ENCODE results near the gene CUL7. TPM values are rescaled to one million over a fixed set of nuclear protein-coding genes. Genes with fewer than 3 reads are reported as not detected.
A peak's percentile ranks its signal among the peaks of the same experiment; 100 is the strongest.

Gene CUL7
- total RNA-seq, 1 donor: 48.5 TPM

- H3K27ac ChIP-seq (ENCODE audit: low read depth, low read length): peak overlapping the region; percentile 81
- no peaks in the 10 kb centered on the region for H3K9me3 ChIP-seq (ENCODE audit: low read depth, low read length)
- H3K4me2 ChIP-seq (ENCODE audit: insufficient read depth, low read length): peak overlapping the region; percentile 77
- H2AFZ ChIP-seq (ENCODE audit: low read length): peak overlapping the region; percentile 16
- peaks cover 39% of the 10 kb centered on the region for H3K4me1 ChIP-seq (ENCODE audit: insufficient read depth, low read length)
- peaks cover 9% of the 10 kb centered on the region for H4K20me1 ChIP-seq (ENCODE audit: insufficient read depth, low read length)
- DNase-seq (ENCODE audit: insufficient read length, low spot score, missing footprints): peak; percentile 89
- no peak for TF ChIP-seq CTCF (IDR thresholded peaks at IDR 0.05; ENCODE audit: extremely low read depth, low read depth, low read length)
- H3K79me2 ChIP-seq (ENCODE audit: insufficient read depth, low read length): peaks cover 50% of the 10 kb centered on the region
- no peaks in the 10 kb centered on the region for H3K27me3 ChIP-seq (ENCODE audit: insufficient read depth, low read length)
- no peaks in the 10 kb centered on the region for H3K36me3 ChIP-seq (ENCODE audit: insufficient read depth, low read length)
- H3K4me3 ChIP-seq (ENCODE audit: insufficient read depth, low read length): peak overlapping the region; percentile 52
Measured at GRCh38 chr6:43096451-43097097, 42.9 kb upstream of the CUL7 start.

- no peaks in the 10 kb centered on the region for H3K9me3 ChIP-seq (ENCODE audit: low read depth, low read length)
- H3K4me3 ChIP-seq (ENCODE audit: insufficient read depth, low read length): peak overlapping the region; percentile 47
- no peaks in the 10 kb centered on the region for H3K36me3 ChIP-seq (ENCODE audit: insufficient read depth, low read length)
- peaks cover 54% of the 10 kb centered on the region for H3K79me2 ChIP-seq (ENCODE audit: insufficient read depth, low read length)
- no peaks in the 10 kb centered on the region for H3K27me3 ChIP-seq (ENCODE audit: insufficient read depth, low read length)
- no peak for TF ChIP-seq CTCF (IDR thresholded peaks at IDR 0.05; ENCODE audit: extremely low read depth, low read depth, low read length)
- peaks cover 9% of the 10 kb centered on the region for H4K20me1 ChIP-seq (ENCODE audit: insufficient read depth, low read length)
- peak overlapping the region; percentile 16 for H2AFZ ChIP-seq (ENCODE audit: low read length)
- peaks cover 40% of the 10 kb centered on the region for H3K4me1 ChIP-seq (ENCODE audit: insufficient read depth, low read length)
- H3K4me2 ChIP-seq (ENCODE audit: insufficient read depth, low read length): peak overlapping the region; percentile 77
- peak overlapping the region; percentile 81 for H3K27ac ChIP-seq (ENCODE audit: low read depth, low read length)
- peak; percentile 69 for DNase-seq (ENCODE audit: insufficient read length, low spot score, missing footprints)
Measured at GRCh38 chr6:43095939-43096338, 42.3 kb upstream of the CUL7 start.

GRCh38 chr6:43093436-43094289 is 40.0 kb upstream of the CUL7 start:
- Histone ChIP-seq H3K4me2 (ENCODE audit: insufficient read depth, low read length) (peak overlapping the region; percentile 66), H3K27ac (ENCODE audit: low read depth, low read length) (peak overlapping the region; percentile 31), H3K4me1 (ENCODE audit: insufficient read depth, low read length) (peaks cover 57% of the 10 kb centered on the region), H2AFZ (ENCODE audit: low read length) (peak overlapping the region; percentile 5), H3K36me3 (ENCODE audit: insufficient read depth, low read length) (no peaks in the 10 kb centered on the region), H3K4me3 (ENCODE audit: insufficient read depth, low read length) (peak overlapping the region; percentile 38), H4K20me1 (ENCODE audit: insufficient read depth, low read length) (peaks cover 27% of the 10 kb centered on the region), H3K9me3 (ENCODE audit: low read depth, low read length) (no peaks in the 10 kb centered on the region), H3K79me2 (ENCODE audit: insufficient read depth, low read length) (peaks cover 69% of the 10 kb centered on the region), H3K27me3 (ENCODE audit: insufficient read depth, low read length) (no peaks in the 10 kb centered on the region)
- DNase-seq (ENCODE audit: insufficient read length, low spot score, missing footprints): peak; percentile 30
- no peak for TF ChIP-seq CTCF (IDR thresholded peaks at IDR 0.05; ENCODE audit: extremely low read depth, low read depth, low read length)

GRCh38 chr6:43092635-43093034 is 39.0 kb upstream of the CUL7 start:
- Histone ChIP-seq H3K79me2 (ENCODE audit: insufficient read depth, low read length) (peaks cover 73% of the 10 kb centered on the region), H4K20me1 (ENCODE audit: insufficient read depth, low read length) (peaks cover 35% of the 10 kb centered on the region), H3K27me3 (ENCODE audit: insufficient read depth, low read length) (no peaks in the 10 kb centered on the region), H3K27ac (ENCODE audit: low read depth, low read length) (no peak overlapping the region), H3K9me3 (ENCODE audit: low read depth, low read length) (no peaks in the 10 kb centered on the region), H3K4me1 (ENCODE audit: insufficient read depth, low read length) (peaks cover 53% of the 10 kb centered on the region), H3K4me2 (ENCODE audit: insufficient read depth, low read length) (no peak overlapping the region), H3K4me3 (ENCODE audit: insufficient read depth, low read length) (no peak overlapping the region), H3K36me3 (ENCODE audit: insufficient read depth, low read length) (no peaks in the 10 kb centered on the region), H2AFZ (ENCODE audit: low read length) (no peak overlapping the region)
- TF ChIP-seq CTCF (IDR thresholded peaks at IDR 0.05; ENCODE audit: extremely low read depth, low read depth, low read length): no peak
- no peak for DNase-seq (ENCODE audit: insufficient read length, low spot score, missing footprints)

Data from osteoblast (primary cell).